ENCODE measurements around the gene IFNL3. TPM values are rescaled to one million over a fixed set of nuclear protein-coding genes. Genes with fewer than 3 reads are reported as not detected.
A peak's percentile ranks its signal among the peaks of the same experiment; 100 is the strongest.

Gene IFNL3
- polyA plus RNA-seq, 3 donors: not detected

- Histone ChIP-seq H3K4me3 (replicated peaks in 1 of 3; ENCODE audit: low read depth in 2 of 3, low read length in 3 of 3) (no peak overlapping the region), H4K20me1 (ENCODE audit: insufficient read depth, low read length) (no peaks in the 10 kb centered on the region), H2AFZ (ENCODE audit: insufficient read depth, low read depth, low read length, poor library complexity, severe bottlenecking) (no peak overlapping the region), H3K4me2 (replicated peaks; ENCODE audit: extremely low read depth, low read length, poor library complexity, severe bottlenecking) (no peak overlapping the region), H3K4me1 (ENCODE audit: control insufficient read depth in 1 of 2, insufficient read depth in 2 of 2, low read length in 2 of 2) (no peaks in the 10 kb centered on the region), H3K79me2 (ENCODE audit: insufficient read depth, low read length) (no peaks in the 10 kb centered on the region), H3K9me3 (replicated peaks in 1 of 2; ENCODE audit: control insufficient read depth in 1 of 2, insufficient read depth in 1 of 2, low read length in 2 of 2) (no peaks in the 10 kb centered on the region), H3K36me3 (replicated peaks in 1 of 2; ENCODE audit: control insufficient read depth in 1 of 2, insufficient read depth in 2 of 2, low read length in 2 of 2) (no peaks in the 10 kb centered on the region), H3K9ac (ENCODE audit: insufficient read depth, low read length, poor library complexity, severe bottlenecking) (no peak overlapping the region), H3K27me3 (ENCODE audit: control insufficient read depth in 2 of 2, insufficient read depth in 2 of 2, low read length in 2 of 2) (no peaks in the 10 kb centered on the region), H3K27ac (ENCODE audit: low read depth in 1 of 2, low read length in 2 of 2) (no peak overlapping the region)
- intact Hi-C loops (cut with micrococcal nuclease): no loop called here
- Mint-ChIP-seq H3K4me1 (no peaks in the 10 kb centered on the region), H3K27me3 (ENCODE audit: low read depth in 3 of 3) (peaks cover 3 to 15% (median 11%) of the 10 kb centered on the region in 3 donors), H3K4me3 (no peak overlapping the region), H3K9me3 (peaks cover 0 to 4% (median 0%) of the 10 kb centered on the region in 7 donors), H3K36me3 (no peaks in the 10 kb centered on the region), H3K27ac (peak overlapping the region in 1 of 7 donors; percentile 68)
- DNase-seq: no peak
- no peak for TF ChIP-seq CTCF (IDR thresholded peaks at IDR 0.05)
- WGBS (ENCODE audit: insufficient coverage): 100% methylated on average over 1 of the region's 2 CpGs
Measured at GRCh38 chr19:39230096-39230764, 14.6 kb downstream of the IFNL3 start.

- no peak for TF ChIP-seq CTCF (IDR thresholded peaks at IDR 0.05)
- H3K4me1 Mint-ChIP-seq: peaks cover 8% of the 10 kb centered on the region
- Histone ChIP-seq H3K27me3 (ENCODE audit: control insufficient read depth in 2 of 2, insufficient read depth in 2 of 2, low read length in 2 of 2) (no peaks in the 10 kb centered on the region), H3K36me3 (replicated peaks in 1 of 2; ENCODE audit: control insufficient read depth in 1 of 2, insufficient read depth in 2 of 2, low read length in 2 of 2) (no peaks in the 10 kb centered on the region), H3K9me3 (replicated peaks in 1 of 2; ENCODE audit: control insufficient read depth in 1 of 2, insufficient read depth in 1 of 2, low read length in 2 of 2) (no peaks in the 10 kb centered on the region), H3K4me2 (replicated peaks; ENCODE audit: extremely low read depth, low read length, poor library complexity, severe bottlenecking) (no peak overlapping the region), H3K4me3 (replicated peaks in 1 of 3; ENCODE audit: low read depth in 2 of 3, low read length in 3 of 3) (no peak overlapping the region), H3K9ac (ENCODE audit: insufficient read depth, low read length, poor library complexity, severe bottlenecking) (no peak overlapping the region), H3K4me1 (ENCODE audit: control insufficient read depth in 1 of 2, insufficient read depth in 2 of 2, low read length in 2 of 2) (peaks cover 7 to 8% of the 10 kb centered on the region in 2 donors), H2AFZ (ENCODE audit: insufficient read depth, low read depth, low read length, poor library complexity, severe bottlenecking) (no peak overlapping the region), H3K27ac (ENCODE audit: low read depth in 1 of 2, low read length in 2 of 2) (no peak overlapping the region), H3K79me2 (ENCODE audit: insufficient read depth, low read length) (no peaks in the 10 kb centered on the region), H4K20me1 (ENCODE audit: insufficient read depth, low read length) (no peaks in the 10 kb centered on the region)
- peak overlapping the region in 1 of 2 donors; percentile 53 for H3K4me3 Mint-ChIP-seq
- peaks cover 3 to 11% (median 9%) of the 10 kb centered on the region in 3 donors for H3K27me3 Mint-ChIP-seq (ENCODE audit: low read depth in 3 of 3)
- intact Hi-C loops (cut with micrococcal nuclease): no loop called here
- H3K27ac Mint-ChIP-seq: peak overlapping the region in 1 of 7 donors; percentile 20
- H3K36me3 Mint-ChIP-seq: no peaks in the 10 kb centered on the region
- H3K9me3 Mint-ChIP-seq: peaks cover 0 to 1% (median 0%) of the 10 kb centered on the region in 7 donors
- DNase-seq: peak in 1 of 3 donors; percentile 12
- WGBS (ENCODE audit: insufficient coverage): no CpG with 5 or more reads among the region's 3 CpGs
Measured at GRCh38 chr19:39224910-39225309, 19.9 kb downstream of the IFNL3 start.

All from CD14-positive monocyte (primary cell).